ENCODE data around the gene VPS33B.

VPS33B gene

DNA sequence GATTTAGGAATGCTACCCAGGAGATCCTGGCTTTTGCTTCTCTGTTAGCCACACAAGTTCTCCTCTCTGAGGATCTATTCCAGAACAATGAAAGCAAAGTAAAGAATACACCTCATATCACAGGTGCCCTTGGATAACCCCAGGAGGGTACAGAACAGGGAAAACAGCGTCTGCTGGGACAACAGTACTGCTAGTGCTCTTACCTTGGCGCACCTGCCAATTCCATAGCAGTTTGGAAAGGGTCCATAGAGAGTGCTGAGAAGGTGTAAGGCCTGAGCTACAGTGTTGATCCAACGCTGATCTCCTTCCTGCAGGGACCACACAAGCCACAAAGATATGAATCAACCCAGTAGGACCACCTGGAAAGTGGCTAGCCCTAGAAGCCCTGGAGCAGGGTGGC lies 15.1 kb downstream of the VPS33B start:
- DNase-seq (ENCODE audit: insufficient read length, low spot score) (no peak), FAIRE-seq (no peak)
- TF ChIP-seq POU2F2 (IDR thresholded peaks at IDR 0.05; ENCODE audit: low read depth, low read length) (no peak), SPI1 (IDR thresholded peaks at IDR 0.05; ENCODE audit: low read depth, low read length) (no peak), POLR2A (IDR thresholded peaks at IDR 0.05; ENCODE audit: low read depth, low read length) (no peak), PAX5 (IDR thresholded peaks at IDR 0.05; ENCODE audit: insufficient read depth, low read length, severe bottlenecking) (no peak), TAF1 (IDR thresholded peaks at IDR 0.05; ENCODE audit: low read depth, low read length) (no peak), POLR2AphosphoS5 (IDR thresholded peaks at IDR 0.05; ENCODE audit: low read depth, low read length) (no peak)

DNA sequence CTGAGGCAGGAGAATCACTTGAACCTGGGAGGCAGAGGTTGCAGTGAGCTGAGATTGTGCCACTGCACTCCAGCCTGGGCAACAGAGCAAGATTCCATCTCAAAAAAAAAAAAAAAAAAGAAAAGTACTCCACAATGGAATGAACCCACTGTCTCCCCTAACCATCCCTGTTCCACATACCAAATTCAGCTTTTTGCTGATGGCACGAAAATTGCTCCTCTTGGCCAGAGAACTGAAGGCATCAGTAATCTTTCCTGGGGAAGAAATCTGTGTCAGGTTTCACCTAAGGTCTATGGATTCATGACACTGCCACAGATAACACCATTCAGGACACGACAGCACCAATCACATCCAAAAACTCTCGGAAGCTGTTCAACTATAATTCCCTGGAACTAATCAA lies 21.2 kb downstream of the VPS33B start:
- DNase-seq (ENCODE audit: insufficient read length, low spot score) (no peak), FAIRE-seq (no peak)
- TF ChIP-seq POLR2AphosphoS5 (IDR thresholded peaks at IDR 0.05; ENCODE audit: low read depth, low read length), result no peak
- no peak for TF ChIP-seq POU2F2 (IDR thresholded peaks at IDR 0.05; ENCODE audit: low read depth, low read length)
- TF ChIP-seq POLR2A (IDR thresholded peaks at IDR 0.05; ENCODE audit: low read depth, low read length), result no peak

DNA sequence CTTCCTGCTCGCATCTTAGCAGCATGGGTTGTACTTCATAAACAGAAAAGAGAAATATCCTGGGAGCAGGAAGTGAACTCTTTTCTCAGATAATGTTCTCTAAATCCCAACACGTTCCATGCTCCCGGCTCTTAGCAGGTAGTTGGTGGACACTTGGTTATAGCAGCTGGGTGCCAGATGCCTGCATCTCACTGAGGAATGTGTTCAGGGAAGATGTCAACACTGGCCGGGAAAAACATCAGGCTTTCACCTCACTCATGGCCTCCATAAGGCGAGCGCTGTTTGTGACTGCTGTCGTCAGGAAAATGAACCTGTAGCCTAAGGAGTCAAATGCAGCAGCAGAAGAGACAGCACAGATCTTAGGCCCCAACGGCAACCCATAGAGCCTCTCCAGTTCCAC lies 23.7 kb downstream of the VPS33B start:
- FAIRE-seq, result no peak
- no peak for DNase-seq (ENCODE audit: insufficient read length, low spot score)
- TF ChIP-seq POLR2A (IDR thresholded peaks at IDR 0.05; ENCODE audit: low read depth, low read length) (no peak), SPI1 (IDR thresholded peaks at IDR 0.05; ENCODE audit: low read depth, low read length) (no peak), TAF1 (IDR thresholded peaks at IDR 0.05; ENCODE audit: low read depth, low read length) (no peak), POU2F2 (IDR thresholded peaks at IDR 0.05; ENCODE audit: low read depth, low read length) (no peak), PAX5 (IDR thresholded peaks at IDR 0.05; ENCODE audit: insufficient read depth, low read length, severe bottlenecking) (no peak), POLR2AphosphoS5 (IDR thresholded peaks at IDR 0.05; ENCODE audit: low read depth, low read length) (no peak)

DNA sequence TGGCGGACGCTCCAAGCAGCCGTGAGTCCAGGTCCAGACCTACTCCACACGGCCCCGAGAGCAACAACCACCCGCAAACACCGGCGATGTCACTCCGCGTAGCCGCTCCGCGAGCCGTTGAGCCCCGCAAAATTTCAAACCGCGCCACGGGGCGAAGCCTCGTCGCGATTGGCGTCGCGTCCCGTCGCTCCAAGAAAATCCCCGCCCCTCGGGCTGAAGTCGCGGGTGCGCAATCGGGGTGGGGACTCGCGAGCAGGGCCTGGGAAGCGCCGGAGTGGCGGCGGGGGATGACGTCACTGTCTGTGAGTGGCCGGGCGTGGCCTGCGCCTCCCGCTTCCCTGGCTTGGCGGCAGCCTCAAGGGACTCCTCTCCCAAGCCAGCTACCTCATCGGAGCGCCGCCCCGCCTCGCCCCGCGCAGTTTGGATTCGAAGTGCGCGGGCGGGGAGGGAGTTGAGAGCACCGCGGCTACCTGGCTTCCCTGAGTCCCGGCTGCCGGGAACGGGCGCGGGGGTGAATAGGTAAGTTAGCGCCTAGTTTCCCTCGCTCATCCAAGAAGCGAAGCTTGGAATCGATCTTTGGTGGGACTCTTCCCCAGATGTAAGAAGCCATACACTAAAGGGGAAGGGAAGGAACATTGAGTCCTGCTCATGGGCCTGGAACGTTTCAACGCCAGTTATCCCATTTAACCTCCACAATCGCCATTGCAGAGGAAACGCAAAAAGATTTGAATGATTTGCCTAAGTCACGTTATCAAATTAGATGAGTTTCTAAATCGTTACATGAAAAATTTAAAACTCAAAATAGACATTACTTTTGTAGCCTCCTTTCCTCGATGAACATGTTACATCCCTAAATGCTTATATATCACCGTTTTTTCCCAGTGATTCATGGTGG lies 27.7 kb downstream of the VPS33B start, which contains the start of gene PRC1:
PRC1 (minus strand) TSS at position 119 of the 895 bp plus-strand sequence; CDS start at position 1, 118 bp downstream.
- TF ChIP-seq POU2F2 (IDR thresholded peaks at IDR 0.05; ENCODE audit: low read depth, low read length), result no peak
- TF ChIP-seq POLR2AphosphoS5 (IDR thresholded peaks at IDR 0.05; ENCODE audit: low read depth, low read length), result peak; percentile 60; the same call in 1 of the 2 replicates
- TF ChIP-seq PAX5 (IDR thresholded peaks at IDR 0.05; ENCODE audit: insufficient read depth, low read length, severe bottlenecking), result peak; percentile 65
- TF ChIP-seq TAF1 (IDR thresholded peaks at IDR 0.05; ENCODE audit: low read depth, low read length), result 0 out of 2 replicates have a peak, but pooled peaks have one; percentile 40
- TF ChIP-seq POLR2A (IDR thresholded peaks at IDR 0.05; ENCODE audit: low read depth, low read length), result peak; percentile 66
- peak; percentile 22; the same call in 1 of the 2 replicates for TF ChIP-seq SPI1 (IDR thresholded peaks at IDR 0.05; ENCODE audit: low read depth, low read length)
- DNase-seq (ENCODE audit: insufficient read length, low spot score) (peak; percentile 98), FAIRE-seq (peak; percentile 98)

DNA sequence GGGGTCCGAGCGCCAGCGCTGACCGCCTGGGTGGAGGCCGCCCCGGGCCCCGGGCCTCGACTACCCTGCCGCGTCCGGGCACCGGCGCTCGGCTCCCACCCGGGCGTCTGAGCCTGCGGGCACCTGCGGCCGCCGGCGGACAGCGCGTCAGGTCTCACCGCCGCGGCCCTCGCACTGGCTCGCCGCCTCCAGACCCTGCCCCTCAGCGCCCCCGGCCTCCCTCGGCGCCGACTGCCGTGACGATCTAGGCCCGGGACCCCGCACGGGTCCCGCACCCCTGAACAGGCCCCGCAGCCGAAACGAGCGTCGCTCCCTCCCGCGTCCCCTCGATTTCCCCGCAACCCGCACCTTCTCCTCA lies 28.4 kb downstream of the VPS33B start:
- DNase-seq (ENCODE audit: insufficient read length, low spot score) (no peak), FAIRE-seq (no peak)
- TF ChIP-seq POLR2A (IDR thresholded peaks at IDR 0.05; ENCODE audit: low read depth, low read length) (no peak), TAF1 (IDR thresholded peaks at IDR 0.05; ENCODE audit: low read depth, low read length) (no peak), POLR2AphosphoS5 (IDR thresholded peaks at IDR 0.05; ENCODE audit: low read depth, low read length) (no peak), SPI1 (IDR thresholded peaks at IDR 0.05; ENCODE audit: low read depth, low read length) (no peak), POU2F2 (IDR thresholded peaks at IDR 0.05; ENCODE audit: low read depth, low read length) (no peak), PAX5 (IDR thresholded peaks at IDR 0.05; ENCODE audit: insufficient read depth, low read length, severe bottlenecking) (no peak)

DNA sequence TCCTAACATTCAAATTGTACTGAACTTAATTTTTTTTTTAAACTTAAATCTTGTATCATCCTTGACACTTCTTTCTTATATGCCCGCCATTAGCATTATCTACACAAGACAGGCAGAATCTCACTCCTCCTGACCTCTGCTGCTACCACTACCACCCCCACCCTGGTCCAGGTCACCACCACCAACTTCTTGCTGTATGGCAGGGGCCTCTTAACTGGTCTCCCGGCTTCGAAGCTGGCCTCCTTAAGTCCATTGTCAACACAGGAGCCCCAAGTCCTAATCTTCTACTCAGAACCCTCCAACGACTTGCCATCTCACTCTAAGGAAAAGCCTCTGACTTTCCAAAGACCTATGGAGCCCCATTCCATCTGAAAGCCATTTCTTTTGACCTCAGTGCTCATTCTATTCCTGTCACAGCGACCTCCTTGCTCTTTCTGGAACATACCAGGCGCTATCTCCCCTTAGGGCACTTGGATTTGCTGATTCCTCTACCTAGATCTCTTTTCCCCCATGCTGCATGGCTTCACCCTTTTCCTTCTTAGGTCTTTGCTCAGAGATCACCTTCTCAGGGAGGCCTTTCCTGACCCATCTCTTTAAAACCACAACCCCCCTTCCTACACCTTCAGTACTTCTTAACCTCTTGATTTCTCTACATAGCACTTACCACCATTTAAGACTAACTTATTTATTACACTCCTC lies 30.7 kb downstream of the VPS33B start:
- FAIRE-seq, result no peak
- DNase-seq (ENCODE audit: insufficient read length, low spot score), result no peak
- no peak for TF ChIP-seq POLR2A (IDR thresholded peaks at IDR 0.05; ENCODE audit: low read depth, low read length)

DNA sequence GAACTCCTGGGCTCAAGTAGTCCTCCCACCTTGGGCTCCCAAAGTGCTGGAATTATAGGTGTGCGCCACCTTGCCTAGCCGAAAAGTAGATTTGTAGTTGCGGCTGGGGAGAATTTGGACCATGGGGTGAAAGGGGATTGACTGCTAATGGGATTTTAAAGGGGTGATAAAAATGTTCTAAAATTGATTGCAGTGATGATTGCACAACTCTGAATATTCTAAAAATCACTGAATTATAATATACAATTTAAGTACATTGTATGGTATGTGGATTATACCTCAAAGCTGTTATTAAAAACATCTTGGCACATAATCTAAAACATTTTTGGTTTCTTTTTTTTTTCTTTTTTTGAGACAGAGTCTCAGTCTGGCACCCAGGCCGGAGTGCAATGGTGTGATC lies 31.9 kb downstream of the VPS33B start:
- FAIRE-seq (no peak), DNase-seq (ENCODE audit: insufficient read length, low spot score) (no peak)
- TF ChIP-seq PAX5 (IDR thresholded peaks at IDR 0.05; ENCODE audit: insufficient read depth, low read length, severe bottlenecking), result no peak
- TF ChIP-seq POU2F2 (IDR thresholded peaks at IDR 0.05; ENCODE audit: low read depth, low read length), result no peak
- no peak for TF ChIP-seq SPI1 (IDR thresholded peaks at IDR 0.05; ENCODE audit: low read depth, low read length)
- TF ChIP-seq TAF1 (IDR thresholded peaks at IDR 0.05; ENCODE audit: low read depth, low read length), result no peak
- TF ChIP-seq POLR2A (IDR thresholded peaks at IDR 0.05; ENCODE audit: low read depth, low read length), result no peak
- TF ChIP-seq POLR2AphosphoS5 (IDR thresholded peaks at IDR 0.05; ENCODE audit: low read depth, low read length), result no peak

GRCh38 chr15:90989040-90989768 lies 33.2 kb downstream of the VPS33B start:
- no peak for DNase-seq (ENCODE audit: insufficient read length, low spot score)
- FAIRE-seq, result no peak
- TF ChIP-seq POLR2A (IDR thresholded peaks at IDR 0.05; ENCODE audit: low read depth, low read length) (no peak), POLR2AphosphoS5 (IDR thresholded peaks at IDR 0.05; ENCODE audit: low read depth, low read length) (no peak), PAX5 (IDR thresholded peaks at IDR 0.05; ENCODE audit: insufficient read depth, low read length, severe bottlenecking) (no peak), TAF1 (IDR thresholded peaks at IDR 0.05; ENCODE audit: low read depth, low read length) (no peak), POU2F2 (IDR thresholded peaks at IDR 0.05; ENCODE audit: low read depth, low read length) (no peak), SPI1 (IDR thresholded peaks at IDR 0.05; ENCODE audit: low read depth, low read length) (no peak)

DNA sequence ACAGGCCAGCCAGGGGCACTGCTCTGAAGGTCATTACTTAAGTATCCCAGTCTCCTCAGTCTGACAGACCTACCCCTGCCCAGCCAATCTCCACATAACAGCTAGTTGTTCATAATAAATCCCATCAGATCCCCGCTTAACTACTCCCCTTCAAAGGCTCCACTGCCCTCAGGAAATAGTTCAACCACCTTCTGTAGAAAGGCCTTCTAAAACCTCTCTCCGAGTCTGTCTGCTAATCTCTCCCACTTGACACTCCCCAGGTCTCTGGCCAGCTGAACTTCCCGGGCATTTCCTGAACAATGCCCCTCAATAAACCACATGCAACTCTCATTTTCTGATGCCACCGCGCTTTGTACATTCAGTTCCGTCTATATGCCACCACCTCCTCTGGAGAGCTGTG lies 34.1 kb downstream of the VPS33B start:
- no peak for FAIRE-seq
- no peak for DNase-seq (ENCODE audit: insufficient read length, low spot score)
- TF ChIP-seq POU2F2 (IDR thresholded peaks at IDR 0.05; ENCODE audit: low read depth, low read length), result no peak
- TF ChIP-seq POLR2AphosphoS5 (IDR thresholded peaks at IDR 0.05; ENCODE audit: low read depth, low read length), result no peak
- no peak for TF ChIP-seq SPI1 (IDR thresholded peaks at IDR 0.05; ENCODE audit: low read depth, low read length)
- TF ChIP-seq PAX5 (IDR thresholded peaks at IDR 0.05; ENCODE audit: insufficient read depth, low read length, severe bottlenecking), result no peak
- no peak for TF ChIP-seq TAF1 (IDR thresholded peaks at IDR 0.05; ENCODE audit: low read depth, low read length)
- TF ChIP-seq POLR2A (IDR thresholded peaks at IDR 0.05; ENCODE audit: low read depth, low read length), result no peak

Data from GM12891 (cell line).